Stimulated activated CD4-positive, alpha-beta T cell treated with anti-CD3 and anti-CD28 coated beads, TNF-alpha, amount 100 ng/mL, for 24 hours (primary cell): ENCODE measurements around the gene RSPH6A.
"Not testable (repeated sequence)": the region's sequence is repeated elsewhere in the genome, so short reads cannot be mapped to it uniquely, and the experiment has no call there.

Experiments
- DNase-seq, 3 experiments: peaks; one replicate each; pipeline ENCODE4 v3.0.0-alpha.2; 2020; ENCODE audit warnings: low read depth in 3 of 3

RSPH6A gene

GRCh38 chr19:45766869-45767346 is 48.2 kb downstream of the RSPH6A start:
- DNase-seq = no peak

- DNase-seq = no peak
Measured at GRCh38 chr19:45766296-45766868, 48.7 kb downstream of the RSPH6A start.

- DNase-seq = no peak
Measured at GRCh38 chr19:45765702-45766295, 49.3 kb downstream of the RSPH6A start.

GRCh38 chr19:45764945-45765701 is 50.0 kb downstream of the RSPH6A start:
- DNase-seq = no peak

- DNase-seq = no peak
Measured at GRCh38 chr19:45764475-45764874, 50.6 kb downstream of the RSPH6A start.

GRCh38 chr19:45763691-45764294 is 51.3 kb downstream of the RSPH6A start:
- DNase-seq = no peak

- DNase-seq = no peak
Measured at GRCh38 chr19:45762870-45763631, 52.1 kb downstream of the RSPH6A start.

- no peak for DNase-seq
Measured at GRCh38 chr19:45761714-45762113, 53.4 kb downstream of the RSPH6A start.

GRCh38 chr19:45758921-45759320 is 56.2 kb downstream of the RSPH6A start:
- no peak for DNase-seq

- no peak for DNase-seq
Measured at GRCh38 chr19:45757695-45758094, 57.4 kb downstream of the RSPH6A start.

GRCh38 chr19:45754323-45754722 is 60.8 kb downstream of the RSPH6A start:
- no peak for DNase-seq

- no peak for DNase-seq
Measured at GRCh38 chr19:45753548-45753947, 61.6 kb downstream of the RSPH6A start.

GRCh38 chr19:45752639-45753038 is 62.5 kb downstream of the RSPH6A start:
- no peak for DNase-seq

GRCh38 chr19:45751483-45751882 is 63.6 kb downstream of the RSPH6A start:
- not testable (repeated sequence) for DNase-seq

- DNase-seq = no peak
Measured at GRCh38 chr19:45747513-45747912, 67.6 kb downstream of the RSPH6A start.

- no peak for DNase-seq
Measured at GRCh38 chr19:45746866-45747265, 68.2 kb downstream of the RSPH6A start.
